Left renal cortex interstitium (tissue), 4 donors: Measurements from ENCODE around the gene CFD. TPM values are rescaled to one million over a fixed set of nuclear protein-coding genes. Genes with fewer than 3 reads are reported as not detected.
"Not testable (repeated sequence)": the region's sequence is repeated elsewhere in the genome, so short reads cannot be mapped to it uniquely, and the experiment has no call there.

Experiments
- DNase-seq, 4 donors: peaks; one replicate each; pipeline ENCODE4 v3.0.0-alpha.2; 2013; ENCODE audit warnings: low read depth in 4 of 4, low spot score in 2 of 4, missing footprints in 1 of 4
- polyA plus RNA-seq, 4 donors: library from polyadenylated mRNA; unstranded; fragments of 120-200 nt; gene quantifications; one replicate each; pipeline ENCODE4 v1.2.1, GENCODE V29; 2013; ENCODE audit not compliant: insufficient read length in 4 of 4

CFD gene
- polyA plus RNA-seq, 4 donors, result 2.2 to 5.4 (median 4.3) TPM

DNA sequence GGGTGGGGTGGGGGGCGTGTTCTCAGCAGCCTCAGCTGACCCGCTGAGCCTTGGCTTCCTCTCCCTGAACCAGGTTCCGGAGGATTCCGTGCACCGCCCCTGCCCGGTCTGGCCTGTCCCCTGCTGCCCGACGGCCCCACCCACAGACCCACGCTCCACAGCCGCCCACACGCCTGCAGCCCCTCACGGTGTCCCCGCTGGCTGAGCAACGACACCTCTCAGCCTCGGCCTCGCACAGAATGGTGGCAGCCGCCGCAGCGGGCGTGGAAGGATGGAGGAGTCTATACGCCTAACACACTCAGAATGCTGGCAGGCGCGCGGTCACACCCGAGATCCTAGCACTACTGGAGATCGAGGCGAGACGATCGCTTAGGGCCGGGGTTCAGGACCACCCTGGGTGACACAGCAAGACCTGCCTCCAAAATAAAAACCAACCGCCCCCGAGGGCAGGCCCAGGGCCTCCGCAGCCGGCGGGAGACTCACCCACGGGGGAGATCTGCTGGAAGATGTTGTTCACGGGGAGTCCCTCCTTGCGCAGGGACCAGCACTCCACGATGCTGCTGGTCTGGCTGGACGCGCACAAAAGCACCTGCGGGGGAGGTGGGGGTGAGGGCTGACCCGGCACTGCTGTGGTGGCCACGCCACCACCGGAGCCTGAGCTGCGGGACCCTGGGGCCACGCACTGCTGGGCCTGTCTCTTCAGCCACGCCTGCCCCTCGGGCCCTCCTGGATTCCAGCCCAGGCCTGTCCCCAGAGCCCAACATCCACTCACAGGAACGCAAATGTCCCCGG, 25.2 kb downstream of the CFD start:
- DNase-seq, result no peak

DNA sequence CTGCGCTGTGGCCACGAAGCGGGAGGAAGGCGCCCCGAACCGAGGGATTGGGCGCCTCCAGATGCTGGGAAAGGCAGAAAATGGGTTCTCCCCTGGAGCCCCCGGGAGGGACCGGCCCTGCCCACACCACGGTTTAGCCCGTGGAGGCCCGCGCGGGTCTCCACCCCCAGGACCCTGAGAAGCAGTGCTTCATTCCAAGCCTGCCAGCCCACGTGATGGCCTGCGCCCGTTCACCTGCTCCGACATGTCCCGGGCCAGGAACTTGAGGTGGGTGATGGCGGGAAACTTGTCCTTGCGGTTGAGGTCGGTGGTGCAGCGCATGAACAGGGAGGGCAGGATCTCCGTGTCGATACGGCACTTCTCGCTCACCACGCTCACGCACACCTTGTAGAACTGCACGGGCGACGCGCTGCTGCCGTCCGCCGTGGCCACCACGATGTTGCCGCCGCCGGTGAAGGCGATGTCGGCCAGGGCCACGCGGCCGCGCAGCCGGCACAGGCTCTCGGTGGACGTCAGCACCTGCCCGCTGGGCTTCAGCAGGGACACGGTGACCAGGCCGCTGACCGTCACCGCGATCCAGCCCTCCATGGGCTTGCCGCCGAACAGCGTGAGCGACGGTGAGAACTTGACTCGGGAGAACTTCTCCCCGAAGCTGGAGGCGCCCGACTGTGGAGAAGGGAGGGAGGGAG, 26.2 kb downstream of the CFD start:
- DNase-seq, result no peak

DNA sequence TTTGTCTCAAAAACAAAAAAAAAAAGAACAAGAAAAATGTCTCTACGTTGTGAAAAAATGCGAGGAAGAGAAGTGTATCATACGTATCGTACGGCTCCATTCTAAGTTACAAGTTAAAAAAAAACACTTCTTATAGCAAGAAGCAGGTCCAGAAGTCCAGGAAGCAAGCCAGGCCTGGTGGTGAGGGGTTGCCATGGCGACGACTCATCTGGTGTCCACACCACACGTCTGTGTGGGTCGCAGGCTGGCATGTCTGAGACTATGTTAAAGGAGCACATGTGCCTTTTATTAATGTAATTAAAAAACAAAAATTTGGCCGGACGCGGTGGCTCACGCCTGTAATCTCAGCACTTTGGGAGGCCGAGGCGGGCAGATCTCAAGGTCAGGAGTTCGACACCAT, 27.6 kb downstream of the CFD start:
- no peak for DNase-seq

DNA sequence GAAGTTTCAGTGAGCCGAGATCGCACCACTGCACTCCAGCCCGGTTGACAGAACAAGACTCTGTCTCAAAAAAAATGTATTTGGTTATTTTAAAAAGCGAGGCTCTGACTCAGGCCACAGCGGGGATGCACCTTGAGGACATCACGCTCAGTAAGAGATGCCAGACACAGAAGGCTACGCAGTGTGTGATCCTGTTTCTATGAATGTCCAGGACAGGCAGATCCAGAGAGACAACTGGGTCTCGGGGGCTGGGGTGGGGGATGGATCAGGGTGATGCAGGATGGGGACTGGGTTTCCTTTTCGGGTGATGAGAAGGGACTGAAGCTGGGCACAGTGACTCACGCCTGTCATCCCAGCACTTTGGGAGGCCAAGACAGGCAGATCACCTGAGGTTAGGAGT, 28.1 kb downstream of the CFD start:
- no peak for DNase-seq

DNA sequence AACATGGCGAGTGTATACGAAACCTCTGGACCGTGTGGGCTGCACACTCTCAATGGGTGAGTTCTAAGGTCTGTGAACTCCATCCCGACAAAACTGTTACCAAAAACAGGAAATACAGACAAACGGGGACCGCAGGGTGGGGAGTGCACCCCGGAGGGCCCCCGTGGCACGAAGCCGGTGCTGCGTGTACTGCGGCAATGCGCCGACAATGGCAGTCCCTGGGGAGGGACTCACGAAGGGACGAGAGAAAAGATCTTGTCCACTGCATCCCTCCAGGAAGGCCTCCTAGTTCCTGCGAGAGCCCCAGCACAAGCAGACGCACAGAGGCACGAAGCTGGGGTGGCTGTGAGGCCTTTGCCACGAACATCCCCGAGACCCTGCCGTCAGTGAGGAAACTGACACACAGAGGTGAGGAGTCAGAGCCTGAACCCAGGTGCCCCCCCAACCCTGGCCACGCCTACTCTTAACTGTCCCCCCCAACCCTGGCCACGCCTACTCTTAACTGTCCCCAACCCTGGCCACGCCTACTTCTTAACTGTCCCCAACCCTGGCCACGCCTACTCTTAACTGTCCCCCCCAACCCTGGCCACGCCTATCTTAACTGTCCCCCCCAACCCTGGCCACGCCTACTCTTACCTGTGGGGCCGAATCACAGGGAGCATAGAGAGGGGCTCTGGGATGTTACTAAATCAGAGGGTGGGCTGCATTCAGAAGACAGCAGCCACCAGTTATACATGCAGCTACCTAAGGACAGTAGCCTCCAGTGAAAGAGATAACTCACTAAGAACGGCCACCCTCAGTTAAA, 29.3 kb downstream of the CFD start:
- DNase-seq, result no peak

DNA sequence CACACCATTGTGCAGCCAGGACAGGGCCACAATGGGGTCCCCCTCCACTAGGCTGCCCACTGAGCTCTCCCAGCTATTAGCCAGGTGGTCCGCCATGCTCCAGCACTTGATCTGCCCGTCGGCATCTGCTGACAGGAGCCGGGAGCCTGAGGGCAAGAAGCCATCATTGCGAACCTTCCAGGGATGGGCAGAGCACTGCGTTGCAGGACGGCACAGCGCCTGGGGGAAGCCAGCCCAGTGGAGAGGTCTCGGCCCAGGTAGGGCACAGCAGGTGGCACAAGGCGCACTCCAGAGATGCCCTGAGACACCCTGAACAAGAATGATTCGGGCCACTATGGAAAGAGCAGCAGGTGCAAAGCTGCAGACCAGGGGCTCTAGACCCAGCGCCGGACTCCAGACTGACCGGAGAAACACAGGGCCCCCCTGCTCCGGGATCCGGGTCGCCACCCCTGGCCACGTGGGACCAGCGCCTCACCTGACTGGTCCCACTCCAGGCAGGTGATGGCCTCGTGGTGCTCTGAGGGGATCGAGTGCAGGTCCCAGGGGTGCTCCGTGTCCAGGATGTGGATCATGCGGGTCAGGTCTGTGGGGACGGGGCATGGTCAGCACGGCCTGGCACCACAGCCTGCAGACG, 30.3 kb downstream of the CFD start:
- DNase-seq, result no peak

DNA sequence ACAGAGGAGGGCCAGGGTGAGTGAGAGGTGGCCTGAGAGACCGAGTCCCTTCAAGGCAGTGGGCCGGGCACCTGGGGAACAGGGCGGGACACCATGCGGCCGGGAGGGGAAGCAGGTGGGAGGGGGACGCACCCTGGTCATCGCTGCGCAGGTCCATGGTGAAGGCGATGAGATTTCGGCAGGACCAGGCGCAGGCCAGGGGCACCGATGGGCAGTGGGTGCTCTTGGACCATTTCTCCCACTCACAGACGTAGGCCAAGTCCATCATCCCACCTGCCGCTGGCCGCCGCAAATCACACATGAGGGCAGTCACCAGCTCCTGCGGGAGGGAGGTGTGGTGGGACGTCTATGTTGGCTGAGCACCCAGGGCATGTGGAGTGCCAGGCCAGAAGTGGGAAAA, 31.4 kb downstream of the CFD start:
- DNase-seq, result no peak

DNA sequence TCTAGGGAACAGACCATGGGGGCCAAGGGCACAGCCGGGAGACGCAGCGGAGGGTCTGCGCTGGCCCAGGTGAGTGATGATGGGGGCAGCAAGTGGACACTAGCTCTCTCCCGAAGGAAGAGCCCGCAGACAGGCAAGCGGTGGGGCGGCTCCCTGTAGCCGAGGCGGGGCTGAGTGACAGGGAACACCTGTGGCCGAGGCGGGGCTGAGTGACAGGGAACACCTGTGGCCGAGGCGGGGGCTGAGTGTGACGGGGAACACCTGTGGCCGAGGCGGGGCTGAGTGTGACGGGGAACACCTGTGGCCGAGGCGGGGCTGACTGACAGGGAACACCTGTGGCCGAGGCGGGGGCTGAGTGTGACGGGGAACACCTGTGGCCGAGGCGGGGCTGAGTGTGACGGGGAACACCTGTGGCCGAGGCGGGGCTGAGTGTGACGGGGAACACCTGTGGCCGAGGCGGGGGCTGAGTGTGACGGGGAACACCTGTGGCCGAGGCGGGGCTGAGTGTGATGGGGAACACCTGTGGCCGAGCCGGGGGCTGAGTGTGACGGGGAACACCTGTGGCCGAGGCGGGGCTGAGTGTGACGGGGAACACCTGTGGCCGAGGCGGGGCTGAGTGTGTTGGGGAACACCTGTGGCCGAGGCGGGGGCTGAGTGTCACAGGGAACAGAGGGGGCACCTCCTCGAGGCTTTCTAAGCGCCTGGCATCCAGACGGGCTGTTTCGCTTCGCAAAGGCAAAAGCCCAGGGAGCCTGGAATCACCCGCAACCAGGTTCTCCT, 32.1 kb downstream of the CFD start:
- not testable (repeated sequence) for DNase-seq

DNA sequence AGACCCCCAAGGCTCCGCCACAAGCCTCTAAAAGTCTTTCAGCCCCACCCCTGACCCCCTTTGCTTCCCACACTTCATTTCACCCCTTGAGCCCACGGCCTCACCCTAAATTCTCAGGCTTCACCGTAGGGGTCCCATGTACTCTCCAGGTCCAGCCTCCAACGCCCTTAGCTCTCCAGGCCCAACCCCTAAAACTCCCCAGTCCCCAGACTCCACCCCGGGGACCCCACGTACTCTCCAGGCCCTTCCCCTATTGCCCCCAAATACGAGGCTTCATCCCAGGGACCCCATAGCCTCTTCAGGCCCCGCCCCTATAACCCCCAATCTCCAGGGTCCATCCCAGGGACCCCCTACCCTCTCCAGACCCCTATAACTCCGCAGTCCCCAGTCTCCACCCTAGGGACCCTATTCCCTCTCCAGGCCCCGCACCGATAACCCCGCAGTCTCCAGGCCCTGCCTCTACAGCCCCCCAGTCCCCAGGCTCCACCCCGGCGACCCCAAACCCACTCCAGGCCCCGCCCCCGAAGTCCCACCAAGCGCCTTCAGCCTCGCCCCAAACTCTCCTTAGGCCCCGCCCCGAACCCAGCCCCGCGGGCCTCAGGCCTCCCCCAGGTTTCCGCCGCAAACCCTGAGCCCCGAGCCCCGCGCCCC, 32.9 kb downstream of the CFD start:
- DNase-seq, result no peak

DNA sequence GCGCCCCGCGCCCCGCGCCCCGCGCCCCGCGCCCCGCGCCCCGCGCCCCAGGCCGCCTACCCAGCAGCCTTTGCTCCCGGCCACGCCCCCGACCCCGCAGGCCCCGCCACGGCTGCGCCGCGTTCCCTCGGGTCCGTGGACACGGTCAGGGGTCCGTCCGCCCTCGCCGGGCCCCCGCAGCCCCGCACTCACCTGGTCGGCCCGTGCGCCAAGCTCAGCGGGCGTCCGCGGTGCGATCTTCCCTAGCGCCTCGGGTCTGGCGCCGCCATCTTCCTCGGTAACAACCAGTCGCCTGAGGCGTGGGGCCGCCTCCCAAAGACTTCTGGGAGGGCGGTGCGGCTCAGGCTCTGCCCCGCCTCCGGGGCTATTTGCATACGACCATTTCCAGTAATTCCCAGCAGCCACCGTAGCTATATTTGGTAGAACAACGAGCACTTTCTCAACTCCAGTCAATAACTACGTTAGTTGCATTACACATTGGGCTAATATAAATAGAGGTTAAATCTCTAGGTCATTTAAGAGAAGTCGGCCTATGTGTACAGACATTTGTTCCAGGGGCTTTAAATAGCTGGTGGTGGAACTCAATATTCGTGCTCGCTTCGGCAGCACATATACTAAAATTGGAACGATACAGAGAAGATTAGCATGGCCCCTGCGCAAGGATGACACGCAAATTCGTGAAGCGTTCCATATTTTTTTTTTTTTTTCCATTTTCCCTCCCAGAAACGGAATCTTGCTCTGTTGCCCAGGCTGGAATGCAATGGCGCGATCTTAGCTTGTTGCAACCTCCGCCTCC, 33.6 kb downstream of the CFD start, which contains the start of the genes MED16 and RNU6-9:
Gene MED16, minus strand, starts transcription at position 294 of the 796 bp plus-strand sequence. CDS start 2,056 bp downstream, outside the sequence.
Gene RNU6-9, plus strand, starts transcription at position 591 of the 796 bp plus-strand sequence.
- DNase-seq, result peak; percentile 87 to 97 (median 93)

DNA sequence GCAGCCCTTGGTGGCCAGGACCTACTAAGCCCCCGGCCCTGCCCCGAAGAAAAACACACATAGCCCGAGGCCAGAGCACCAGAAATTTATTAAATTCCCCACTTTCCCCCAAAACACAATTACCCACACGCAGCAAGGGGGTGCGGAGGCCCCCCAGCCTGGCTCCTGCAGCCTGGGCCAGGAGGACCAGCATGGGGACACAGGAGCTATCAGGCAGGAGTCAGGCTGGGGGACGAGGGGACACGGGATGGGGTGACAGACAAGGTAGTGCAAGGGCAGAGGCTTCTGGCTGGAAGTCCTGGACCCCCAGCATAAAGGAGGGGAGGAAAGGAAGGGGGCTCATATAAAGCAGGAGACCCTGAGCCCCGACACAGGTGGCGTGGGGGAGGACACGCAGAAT, 37.0 kb downstream of the CFD start:
- DNase-seq, result no peak

DNA sequence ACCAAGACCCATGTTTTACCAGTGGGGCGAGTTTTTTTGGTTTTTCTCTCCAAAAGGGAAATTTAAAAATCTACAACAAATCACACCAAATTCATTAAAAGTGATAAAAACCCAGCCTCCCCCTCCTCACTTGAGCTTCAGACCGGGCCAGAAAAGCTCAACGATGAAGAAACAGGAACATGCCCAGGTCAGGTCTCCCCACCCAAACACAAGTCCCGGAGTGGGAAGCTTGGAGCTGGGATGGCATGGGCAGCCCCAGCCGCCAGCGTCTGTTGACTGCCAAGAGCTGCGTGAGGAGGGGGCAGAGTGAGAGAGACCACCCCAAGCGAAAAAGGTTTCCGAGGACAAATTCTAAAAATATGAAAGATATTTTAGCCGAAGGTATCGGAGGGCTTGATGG, 37.5 kb downstream of the CFD start:
- no peak for DNase-seq

DNA sequence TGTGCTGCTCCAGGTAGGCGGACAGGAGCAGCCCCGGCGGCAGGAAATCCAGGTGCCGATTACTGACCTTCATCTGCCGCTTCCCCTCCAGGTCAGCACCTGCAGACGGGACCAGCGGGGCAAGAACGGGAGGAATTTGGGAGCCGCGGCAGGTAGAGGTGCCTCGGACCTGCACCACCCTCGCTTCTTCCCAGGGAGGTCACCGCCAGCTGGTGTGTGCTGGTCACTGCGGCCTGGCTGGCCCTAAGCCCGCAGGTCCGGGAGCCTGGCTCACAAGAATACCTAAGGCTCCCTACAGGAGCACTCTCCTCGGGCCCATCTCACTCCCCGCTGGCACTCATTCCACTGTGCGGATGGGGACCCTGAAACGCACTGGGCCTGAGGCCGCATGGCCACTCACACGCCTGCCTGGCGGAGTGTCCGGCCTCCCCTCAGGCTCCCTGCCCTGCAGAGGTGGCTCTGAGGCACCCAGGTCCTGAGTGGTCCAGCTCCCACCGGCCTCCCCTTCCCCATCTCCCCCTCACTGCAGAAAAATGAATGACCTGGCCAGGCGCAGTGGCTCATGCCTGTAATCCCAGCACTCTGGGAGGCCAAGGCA, 38.1 kb downstream of the CFD start:
- no peak for DNase-seq

DNA sequence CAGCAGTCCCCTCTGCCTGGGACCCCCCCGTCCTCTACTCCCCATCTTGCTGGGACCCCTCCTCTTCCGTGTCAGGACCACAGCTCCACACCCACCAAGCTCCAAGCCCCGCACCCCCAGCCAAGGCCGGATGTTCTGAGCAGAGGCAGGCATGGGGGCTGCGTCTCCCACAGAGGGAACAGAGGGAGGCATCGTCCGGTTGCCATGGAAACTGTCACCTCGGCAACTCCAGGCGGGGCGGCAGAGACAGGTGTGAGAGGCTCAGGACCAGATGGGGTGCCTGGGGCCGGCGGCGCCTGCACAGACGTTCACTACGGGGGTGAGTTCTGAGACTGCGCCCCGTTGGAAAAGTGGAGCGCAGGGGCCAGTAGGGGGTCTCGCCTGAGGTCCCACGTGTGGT, 39.2 kb downstream of the CFD start:
- no peak for DNase-seq

DNA sequence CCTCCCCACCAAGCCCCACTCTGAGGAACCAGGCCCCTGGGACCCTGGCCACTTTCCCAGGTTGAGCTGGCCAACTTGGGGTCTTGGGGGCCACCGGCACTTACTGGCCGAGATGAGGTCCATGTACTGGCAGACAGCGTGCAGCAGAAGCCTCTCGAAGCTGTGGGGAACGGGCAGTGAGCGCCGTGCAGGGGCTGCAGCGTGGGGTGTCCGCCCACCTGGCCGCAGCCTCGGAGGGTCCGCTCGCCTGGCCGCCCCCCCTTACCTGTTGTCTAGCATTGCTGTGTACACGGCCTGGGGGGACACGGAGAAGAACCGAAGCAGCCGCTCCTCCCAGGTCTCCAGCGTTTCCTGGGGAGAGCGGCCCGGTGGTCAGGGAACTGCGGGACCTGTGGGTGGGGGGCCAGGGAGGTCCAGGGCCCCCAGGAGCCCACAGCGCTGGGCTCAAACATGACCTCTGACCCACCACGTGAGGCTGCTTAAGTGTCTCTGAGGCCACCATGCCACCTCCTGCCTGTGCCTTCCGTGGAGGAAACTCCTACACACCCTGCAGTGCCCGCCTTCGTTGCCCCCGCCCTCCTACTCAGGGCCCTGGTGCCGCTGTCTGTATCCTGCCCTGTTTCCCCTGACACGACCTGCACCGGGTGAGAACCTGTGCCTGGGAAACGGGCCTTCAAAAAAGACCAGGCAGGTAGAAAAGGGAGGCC, 40.0 kb downstream of the CFD start:
- DNase-seq, result no peak

DNA sequence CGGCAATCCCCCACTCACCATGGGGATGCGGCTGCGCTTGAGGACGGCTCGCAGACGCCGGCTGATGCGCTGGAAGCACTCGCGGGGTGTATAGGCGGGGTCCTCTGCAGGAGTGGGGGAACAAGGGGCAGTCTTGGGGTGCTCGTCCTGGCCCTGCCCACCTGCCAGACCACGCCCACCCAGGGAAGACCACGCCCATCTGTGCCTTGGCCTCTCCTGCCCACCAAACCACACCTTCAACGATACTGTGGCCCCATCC, 40.5 kb downstream of the CFD start:
- DNase-seq, result no peak

DNA sequence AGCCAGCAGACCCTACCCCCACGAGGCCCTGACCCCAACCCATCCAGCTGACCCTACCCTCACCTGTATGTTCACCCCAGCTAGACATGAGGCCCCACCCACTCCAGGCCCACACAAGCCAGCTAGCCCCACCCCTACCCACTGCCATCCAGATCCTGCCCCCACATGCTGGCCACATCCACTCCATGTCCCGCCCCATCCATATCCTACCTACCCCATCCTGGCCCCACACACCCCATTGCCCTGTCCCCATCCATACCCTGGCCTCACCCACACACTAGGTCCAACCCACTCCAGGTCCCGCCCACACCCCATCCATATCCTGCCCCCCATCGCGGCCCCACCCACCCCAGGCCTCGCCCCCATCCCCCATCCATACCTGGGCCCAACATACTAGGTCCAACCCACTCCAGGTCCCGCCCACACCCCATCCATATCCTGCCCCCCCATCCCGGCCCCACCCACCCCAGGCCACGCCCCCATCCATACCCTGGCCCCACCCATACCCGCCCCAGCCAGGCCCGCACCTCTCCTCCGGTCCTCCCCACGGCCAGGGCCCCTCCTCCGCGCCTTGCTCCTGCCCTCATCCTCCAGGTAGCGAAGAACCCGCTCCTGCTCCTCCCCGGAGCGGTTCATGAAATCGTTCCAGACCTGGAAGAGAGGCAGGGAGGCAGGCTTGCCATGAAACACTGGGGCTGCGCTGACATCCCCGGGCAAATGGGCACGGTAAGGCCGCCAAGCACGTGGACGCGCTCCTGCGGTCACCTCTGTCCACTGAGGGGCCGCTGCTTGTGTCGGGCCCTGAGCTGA, 41.0 kb downstream of the CFD start:
- DNase-seq, result no peak
